Measurements from ENCODE around the gene TBC1D22A.

Gene TBC1D22A

GRCh38 chr22:46969961-46970360, 207.5 kb downstream of the TBC1D22A start:
- Histone ChIP-seq H3K27me3 (ENCODE audit: control insufficient read depth in 1 of 2, insufficient read depth in 2 of 2, low read length in 2 of 2) (no peaks in the 10 kb centered on the region), H3K36me3 (ENCODE audit: control insufficient read depth in 2 of 2, insufficient read depth in 2 of 2, low read length in 2 of 2) (peaks cover 3 to 4% of the 10 kb centered on the region in 2 donors), H3K9ac (ENCODE audit: low read length in 2 of 2) (no peak overlapping the region), H3K4me3 (ENCODE audit: low read length in 2 of 2) (no peak overlapping the region), H3K4me1 (ENCODE audit: control insufficient read depth, insufficient read depth, low read length) (peaks cover 6% of the 10 kb centered on the region), H3K9me3 (ENCODE audit: control insufficient read depth in 2 of 2, low read length in 2 of 2) (no peaks in the 10 kb centered on the region), H3K27ac (ENCODE audit: low read length) (no peak overlapping the region)

GRCh38 chr22:46970411-46971098, 208.1 kb downstream of the TBC1D22A start:
- H3K9ac ChIP-seq (ENCODE audit: low read length in 2 of 2): no peak overlapping the region
- H3K27me3 ChIP-seq (ENCODE audit: control insufficient read depth in 1 of 2, insufficient read depth in 2 of 2, low read length in 2 of 2): no peaks in the 10 kb centered on the region
- no peak overlapping the region for H3K4me3 ChIP-seq (ENCODE audit: low read length in 2 of 2)
- H3K27ac ChIP-seq (ENCODE audit: low read length): no peak overlapping the region
- no peaks in the 10 kb centered on the region for H3K9me3 ChIP-seq (ENCODE audit: control insufficient read depth in 2 of 2, low read length in 2 of 2)
- peaks cover 6% of the 10 kb centered on the region for H3K4me1 ChIP-seq (ENCODE audit: control insufficient read depth, insufficient read depth, low read length)
- peaks cover 3 to 4% of the 10 kb centered on the region in 2 donors for H3K36me3 ChIP-seq (ENCODE audit: control insufficient read depth in 2 of 2, insufficient read depth in 2 of 2, low read length in 2 of 2)

GRCh38 chr22:46971099-46971763, 208.8 kb downstream of the TBC1D22A start:
- Histone ChIP-seq H3K4me3 (ENCODE audit: low read length in 2 of 2) (no peak overlapping the region), H3K27ac (ENCODE audit: low read length) (peak overlapping the region; percentile 11), H3K9me3 (ENCODE audit: control insufficient read depth in 2 of 2, low read length in 2 of 2) (no peaks in the 10 kb centered on the region), H3K9ac (ENCODE audit: low read length in 2 of 2) (no peak overlapping the region), H3K36me3 (ENCODE audit: control insufficient read depth in 2 of 2, insufficient read depth in 2 of 2, low read length in 2 of 2) (peaks cover 4 to 5% of the 10 kb centered on the region in 2 donors), H3K27me3 (ENCODE audit: control insufficient read depth in 1 of 2, insufficient read depth in 2 of 2, low read length in 2 of 2) (no peaks in the 10 kb centered on the region), H3K4me1 (ENCODE audit: control insufficient read depth, insufficient read depth, low read length) (peaks cover 6% of the 10 kb centered on the region)

- Histone ChIP-seq H3K4me1 (ENCODE audit: control insufficient read depth, insufficient read depth, low read length) (peaks cover 6% of the 10 kb centered on the region), H3K27ac (ENCODE audit: low read length) (peak overlapping the region; percentile 11)
These were observed 209.3 kb downstream of the TBC1D22A start for GRCh38 chr22:46971764-46972125.

GRCh38 chr22:46972256-46972655, 209.8 kb downstream of the TBC1D22A start:
- Histone ChIP-seq H3K27me3 (ENCODE audit: control insufficient read depth in 1 of 2, insufficient read depth in 2 of 2, low read length in 2 of 2) (no peaks in the 10 kb centered on the region), H3K9ac (ENCODE audit: low read length in 2 of 2) (no peak overlapping the region), H3K27ac (ENCODE audit: low read length) (no peak overlapping the region), H3K4me1 (ENCODE audit: control insufficient read depth, insufficient read depth, low read length) (peaks cover 6% of the 10 kb centered on the region), H3K36me3 (ENCODE audit: control insufficient read depth in 2 of 2, insufficient read depth in 2 of 2, low read length in 2 of 2) (peaks cover 4 to 5% of the 10 kb centered on the region in 2 donors), H3K4me3 (ENCODE audit: low read length in 2 of 2) (no peak overlapping the region), H3K9me3 (ENCODE audit: control insufficient read depth in 2 of 2, low read length in 2 of 2) (no peaks in the 10 kb centered on the region)

More at GRCh38 chr22:46971764-46972125, 209.3 kb downstream of the TBC1D22A start:
- Histone ChIP-seq H3K27me3 (ENCODE audit: control insufficient read depth in 1 of 2, insufficient read depth in 2 of 2, low read length in 2 of 2) (no peaks in the 10 kb centered on the region), H3K4me3 (ENCODE audit: low read length in 2 of 2) (no peak overlapping the region), H3K9me3 (ENCODE audit: control insufficient read depth in 2 of 2, low read length in 2 of 2) (no peaks in the 10 kb centered on the region), H3K36me3 (ENCODE audit: control insufficient read depth in 2 of 2, insufficient read depth in 2 of 2, low read length in 2 of 2) (peaks cover 4 to 5% of the 10 kb centered on the region in 2 donors), H3K9ac (ENCODE audit: low read length in 2 of 2) (no peak overlapping the region)

GRCh38 chr22:46972901-46973831, 210.7 kb downstream of the TBC1D22A start:
- peaks cover 6% of the 10 kb centered on the region for H3K4me1 ChIP-seq (ENCODE audit: control insufficient read depth, insufficient read depth, low read length)
- no peaks in the 10 kb centered on the region for H3K9me3 ChIP-seq (ENCODE audit: control insufficient read depth in 2 of 2, low read length in 2 of 2)
- no peak overlapping the region for H3K4me3 ChIP-seq (ENCODE audit: low read length in 2 of 2)
- H3K27me3 ChIP-seq (ENCODE audit: control insufficient read depth in 1 of 2, insufficient read depth in 2 of 2, low read length in 2 of 2): no peaks in the 10 kb centered on the region
- H3K9ac ChIP-seq (ENCODE audit: low read length in 2 of 2): no peak overlapping the region
- no peak overlapping the region for H3K27ac ChIP-seq (ENCODE audit: low read length)
- peaks cover 4 to 5% of the 10 kb centered on the region in 2 donors for H3K36me3 ChIP-seq (ENCODE audit: control insufficient read depth in 2 of 2, insufficient read depth in 2 of 2, low read length in 2 of 2)

GRCh38 chr22:46974077-46974476, 211.6 kb downstream of the TBC1D22A start:
- H3K9ac ChIP-seq (ENCODE audit: low read length in 2 of 2): no peak overlapping the region
- no peaks in the 10 kb centered on the region for H3K27me3 ChIP-seq (ENCODE audit: control insufficient read depth in 1 of 2, insufficient read depth in 2 of 2, low read length in 2 of 2)
- peaks cover 4 to 5% of the 10 kb centered on the region in 2 donors for H3K36me3 ChIP-seq (ENCODE audit: control insufficient read depth in 2 of 2, insufficient read depth in 2 of 2, low read length in 2 of 2)
- H3K4me1 ChIP-seq (ENCODE audit: control insufficient read depth, insufficient read depth, low read length): peaks cover 6% of the 10 kb centered on the region
- H3K9me3 ChIP-seq (ENCODE audit: control insufficient read depth in 2 of 2, low read length in 2 of 2): no peaks in the 10 kb centered on the region
- no peak overlapping the region for H3K27ac ChIP-seq (ENCODE audit: low read length)
- H3K4me3 ChIP-seq (ENCODE audit: low read length in 2 of 2): no peak overlapping the region

- Histone ChIP-seq H3K4me3 (ENCODE audit: low read length in 2 of 2) (no peak overlapping the region), H3K27ac (ENCODE audit: low read length) (no peak overlapping the region), H3K27me3 (ENCODE audit: control insufficient read depth in 1 of 2, insufficient read depth in 2 of 2, low read length in 2 of 2) (no peaks in the 10 kb centered on the region), H3K36me3 (ENCODE audit: control insufficient read depth in 2 of 2, insufficient read depth in 2 of 2, low read length in 2 of 2) (peaks cover 7 to 8% of the 10 kb centered on the region in 2 donors), H3K9me3 (ENCODE audit: control insufficient read depth in 2 of 2, low read length in 2 of 2) (no peaks in the 10 kb centered on the region), H3K9ac (ENCODE audit: low read length in 2 of 2) (no peak overlapping the region), H3K4me1 (ENCODE audit: control insufficient read depth, insufficient read depth, low read length) (peaks cover 6% of the 10 kb centered on the region)
These were observed 212.5 kb downstream of the TBC1D22A start for GRCh38 chr22:46974631-46975585.

GRCh38 chr22:46976143-46976542, 213.7 kb downstream of the TBC1D22A start:
- Histone ChIP-seq H3K27ac (ENCODE audit: low read length) (no peak overlapping the region), H3K27me3 (ENCODE audit: control insufficient read depth in 1 of 2, insufficient read depth in 2 of 2, low read length in 2 of 2) (no peaks in the 10 kb centered on the region), H3K9ac (ENCODE audit: low read length in 2 of 2) (no peak overlapping the region), H3K36me3 (ENCODE audit: control insufficient read depth in 2 of 2, insufficient read depth in 2 of 2, low read length in 2 of 2) (peaks cover 7 to 8% of the 10 kb centered on the region in 2 donors), H3K4me1 (ENCODE audit: control insufficient read depth, insufficient read depth, low read length) (peaks cover 1% of the 10 kb centered on the region), H3K9me3 (ENCODE audit: control insufficient read depth in 2 of 2, low read length in 2 of 2) (no peaks in the 10 kb centered on the region), H3K4me3 (ENCODE audit: low read length in 2 of 2) (no peak overlapping the region)

GRCh38 chr22:46976598-46976997, 214.1 kb downstream of the TBC1D22A start:
- Histone ChIP-seq H3K9me3 (ENCODE audit: control insufficient read depth in 2 of 2, low read length in 2 of 2) (no peaks in the 10 kb centered on the region), H3K36me3 (ENCODE audit: control insufficient read depth in 2 of 2, insufficient read depth in 2 of 2, low read length in 2 of 2) (peaks cover 7 to 8% of the 10 kb centered on the region in 2 donors), H3K9ac (ENCODE audit: low read length in 2 of 2) (no peak overlapping the region), H3K4me3 (ENCODE audit: low read length in 2 of 2) (no peak overlapping the region), H3K27ac (ENCODE audit: low read length) (no peak overlapping the region), H3K4me1 (ENCODE audit: control insufficient read depth, insufficient read depth, low read length) (no peaks in the 10 kb centered on the region), H3K27me3 (ENCODE audit: control insufficient read depth in 1 of 2, insufficient read depth in 2 of 2, low read length in 2 of 2) (no peaks in the 10 kb centered on the region)
